Upper lobe of left lung (tissue), 4 donors: ENCODE measurements around the gene PCSK5.

Experiments used
- CTCF ChIP-seq, 6 experiments: fragments of 450-650 bp in 4 of 6; fragments of 200-600 bp in 2 of 6; sonication (generic) in 2 of 6; IDR thresholded peaks; one replicate each; pipeline ENCODE4 v1.5.1; 2016 to 2019; ENCODE audit warnings: antibody characterized with exemption in 6 of 6
- EP300 ChIP-seq, 4 donors: sonication (generic); formaldehyde crosslinking; IDR thresholded peaks; one replicate each; pipeline ENCODE4 v1.5.1; 2017; ENCODE audit warnings: antibody characterized with exemption in 4 of 4, control low read depth in 2 of 4
- POLR2AphosphoS5 ChIP-seq, 2 donors: sonication (generic); formaldehyde crosslinking; IDR thresholded peaks; one replicate each; pipeline ENCODE4 v1.5.1; 2017; ENCODE audit warnings: antibody characterized with exemption in 2 of 2

- no peak for TF ChIP-seq CTCF (IDR thresholded peaks at IDR 0.05)
- TF ChIP-seq EP300 (IDR thresholded peaks at IDR 0.05), result no peak
- no peak for TF ChIP-seq POLR2AphosphoS5 (IDR thresholded peaks at IDR 0.05)
Measured at GRCh38 chr9:76101075-76101474, 210.6 kb downstream of the PCSK5 start.
